Upper lobe of left lung (tissue), 6 donors: ENCODE results near the gene ZER1. TPM values are rescaled to one million over a fixed set of nuclear protein-coding genes. Genes with fewer than 3 reads are reported as not detected.
A peak's percentile ranks its signal among the peaks of the same experiment; 100 is the strongest.

ENCODE experiments used
- ATAC-seq, 2 donors: fragments of 200-7000 bp; cut with Tn5 transposase; one replicate each; pipeline ENCODE4 v1.9.1; 2022; ENCODE audit warnings: mild to moderate bottlenecking in 2 of 2, moderate library complexity in 2 of 2; ENCODE audit not compliant: low FRiP score in 2 of 2
- DNase-seq, 2 donors: peaks; one replicate each; pipeline ENCODE4 v3.0.0-alpha.2; 2019 to 2020
- H3K27ac ChIP-seq, 4 donors: fragments of 200-600 bp; sonication (generic); one replicate each; pipeline ENCODE4 v1.5.1; 2016 to 2019
- H3K27me3 ChIP-seq, 4 donors: fragments of 200-600 bp; sonication (generic); one replicate each; pipeline ENCODE4 v1.5.1; 2017 to 2019
- H3K36me3 ChIP-seq, 4 donors: fragments of 200-600 bp; sonication (generic); one replicate each; pipeline ENCODE4 v1.5.1; 2016 to 2019
- H3K4me1 ChIP-seq, 4 donors: fragments of 200-600 bp; sonication (generic); one replicate each; pipeline ENCODE4 v1.5.1; 2018 to 2019
- H3K4me3 ChIP-seq, 4 donors: fragments of 200-600 bp; sonication (generic); one replicate each; pipeline ENCODE4 v1.5.1; 2017 to 2019; ENCODE audit warnings: mild to moderate bottlenecking in 2 of 4, moderate library complexity in 1 of 4
- H3K9me3 ChIP-seq, 4 donors: fragments of 200-600 bp; sonication (generic); one replicate each; pipeline ENCODE4 v1.5.1; 2018 to 2019
- CTCF ChIP-seq, 6 experiments: fragments of 450-650 bp in 4 of 6; fragments of 200-600 bp in 2 of 6; sonication (generic) in 2 of 6; IDR thresholded peaks; one replicate each; pipeline ENCODE4 v1.5.1; 2016 to 2019; ENCODE audit warnings: antibody characterized with exemption in 6 of 6
- EP300 ChIP-seq, 4 donors: sonication (generic); formaldehyde crosslinking; IDR thresholded peaks; one replicate each; pipeline ENCODE4 v1.5.1; 2017; ENCODE audit warnings: antibody characterized with exemption in 4 of 4, control low read depth in 2 of 4
- POLR2A ChIP-seq, 4 donors: fragments of 450-650 bp; IDR thresholded peaks; one replicate each; pipeline ENCODE4 v1.5.1; 2016 to 2017; ENCODE audit warnings: antibody characterized with exemption in 4 of 4, mild to moderate bottlenecking in 2 of 4
- POLR2AphosphoS5 ChIP-seq, 2 donors: sonication (generic); formaldehyde crosslinking; IDR thresholded peaks; one replicate each; pipeline ENCODE4 v1.5.1; 2017; ENCODE audit warnings: antibody characterized with exemption in 2 of 2
- WGBS, 2 donors: methylation state at CpG; one replicate each; pipeline ENCODE4 v1.1.5; 2017 to 2018; 5-methylcytosine and 5-hydroxymethylcytosine counted together
- total RNA-seq, 6 donors: library from RNA; depleted of rRNA in 4 of 6; stranded (reverse); fragments of >200 nt in 4 of 6; gene quantifications; one replicate each; pipeline versions ENCODE4 v1.1.0 to v1.2.1, GENCODE V29; 2016 to 2021
- donor health status: DM: no; HTN: no; CAD: no; lungs with moderate emphysema.
- donor health status: DM: no; HTN: yes; CAD: no; lungs with severe emphysema.

ZER1 gene
- total RNA-seq, 6 donors from 2014 or later = 30.9 to 55.5 (median 44.0) TPM

- no peaks in the 10 kb centered on the region for H3K9me3 ChIP-seq
- TF ChIP-seq EP300 (IDR thresholded peaks at IDR 0.05) = no peak
- no peak for TF ChIP-seq POLR2A (IDR thresholded peaks at IDR 0.05)
- TF ChIP-seq POLR2AphosphoS5 (IDR thresholded peaks at IDR 0.05) = no peak
- TF ChIP-seq CTCF (IDR thresholded peaks at IDR 0.05) = no peak
- ATAC-seq (no peak), DNase-seq (no peak)
- peaks cover 13 to 50% (median 40%) of the 10 kb centered on the region in 4 donors for H3K36me3 ChIP-seq
- no peaks in the 10 kb centered on the region for H3K27me3 ChIP-seq
- H3K27ac ChIP-seq = no peak overlapping the region
- peaks cover 13 to 22% (median 13%) of the 10 kb centered on the region in 4 donors for H3K4me1 ChIP-seq
- no peak overlapping the region for H3K4me3 ChIP-seq
- 89 to 91% methylated on average over 4 of the region's 4 CpGs for WGBS, 2 donors
Measured at GRCh38 chr9:128790536-128790935, 18.8 kb upstream of the ZER1 start.

- H3K27ac ChIP-seq = peak overlapping the region in 1 of 4 donors; percentile 88
Measured at GRCh38 chr9:128788445-128788844, 16.7 kb upstream of the ZER1 start.

GRCh38 chr9:128787659-128788058 lies 15.9 kb upstream of the ZER1 start:
- peak in 1 of 2 donors; percentile 25 for ATAC-seq
- H3K9me3 ChIP-seq = no peaks in the 10 kb centered on the region
- TF ChIP-seq POLR2AphosphoS5 (IDR thresholded peaks at IDR 0.05) (no peak), CTCF (IDR thresholded peaks at IDR 0.05) (no peak), EP300 (IDR thresholded peaks at IDR 0.05) (no peak), POLR2A (IDR thresholded peaks at IDR 0.05) (no peak)
- peaks cover 10 to 26% (median 23%) of the 10 kb centered on the region in 4 donors for H3K36me3 ChIP-seq
- H3K4me3 ChIP-seq = peak overlapping the region; percentile 83 to 100 (median 98)
- WGBS, 2 donors = 0 to 2% methylated on average over 7 of the region's 7 CpGs
- H3K27ac ChIP-seq = peak overlapping the region; percentile 82 to 88 (median 86)
- peaks cover 13 to 22% (median 13%) of the 10 kb centered on the region in 4 donors for H3K4me1 ChIP-seq
- no peak for DNase-seq
- no peaks in the 10 kb centered on the region for H3K27me3 ChIP-seq

More at GRCh38 chr9:128788445-128788844, 16.7 kb upstream of the ZER1 start:
- Histone ChIP-seq H3K4me3 (peak overlapping the region in 1 of 4 donors; percentile 98), H3K27me3 (no peaks in the 10 kb centered on the region), H3K36me3 (peaks cover 13 to 34% (median 31%) of the 10 kb centered on the region in 4 donors), H3K4me1 (peaks cover 13 to 22% (median 13%) of the 10 kb centered on the region in 4 donors), H3K9me3 (no peaks in the 10 kb centered on the region)
- 90% methylated on average over 1 of the region's 1 CpG; no CpG with 5 or more reads in 1 of the 2 donors for WGBS, 2 donors
- no peak for TF ChIP-seq POLR2A (IDR thresholded peaks at IDR 0.05)
- ATAC-seq = no peak
- no peak for DNase-seq

GRCh38 chr9:128786681-128787601 lies 15.2 kb upstream of the ZER1 start, which contains the start of gene TBC1D13:
TBC1D13 (plus strand) TSS chr9:128787253; CDS start chr9:128787354, 101 bp downstream.
- WGBS, 2 donors = 12 to 30% methylated on average over 15 to 44 of the region's 64 CpGs
- ATAC-seq = peak; percentile 96 to 99
- Histone ChIP-seq H3K27me3 (no peaks in the 10 kb centered on the region), H3K9me3 (peaks cover 0 to under 1% (median 0%) of the 10 kb centered on the region in 4 donors), H3K36me3 (peaks cover 4 to 19% (median 16%) of the 10 kb centered on the region in 4 donors), H3K4me3 (peak within 1 kb of the TSS; percentile 83 to 100 (median 98)), H3K4me1 (peaks cover 13 to 22% (median 13%) of the 10 kb centered on the region in 4 donors), H3K27ac (peak within 1 kb of the TSS; percentile 82 to 88 (median 86))
- DNase-seq = peak; percentile 92 to 98
- TF ChIP-seq CTCF (IDR thresholded peaks at IDR 0.05) = peak in 2 of 6 experiments; percentile 12 to 25
- TF ChIP-seq POLR2A (IDR thresholded peaks at IDR 0.05) = peak in 2 of 4 donors; percentile 52 to 82
- peak in 1 of 4 donors; percentile 67 for TF ChIP-seq EP300 (IDR thresholded peaks at IDR 0.05)
- peak; percentile 62 to 88 for TF ChIP-seq POLR2AphosphoS5 (IDR thresholded peaks at IDR 0.05)

- H3K27ac ChIP-seq = no peak overlapping the region
- 95 to 97% methylated on average over 6 of the region's 6 CpGs for WGBS, 2 donors
- no peak overlapping the region for H3K4me3 ChIP-seq
- no peak for TF ChIP-seq EP300 (IDR thresholded peaks at IDR 0.05)
- no peak for TF ChIP-seq POLR2A (IDR thresholded peaks at IDR 0.05)
- TF ChIP-seq POLR2AphosphoS5 (IDR thresholded peaks at IDR 0.05) = no peak
- TF ChIP-seq CTCF (IDR thresholded peaks at IDR 0.05) = no peak
- peaks cover 13 to 22% (median 13%) of the 10 kb centered on the region in 4 donors for H3K4me1 ChIP-seq
- DNase-seq = no peak
- peaks cover 0 to 3% (median 2%) of the 10 kb centered on the region in 4 donors for H3K36me3 ChIP-seq
- H3K9me3 ChIP-seq = peaks cover 0 to 7% (median 0%) of the 10 kb centered on the region in 4 donors
- no peaks in the 10 kb centered on the region for H3K27me3 ChIP-seq
- no peak for ATAC-seq
Measured at GRCh38 chr9:128785427-128785826, 13.7 kb upstream of the ZER1 start.
